Activated CD4-positive, alpha-beta memory T cell treated with anti-CD3 and anti-CD28 coated beads, Interleukin-2, amount 10 ng/mL, durations not matched to agents 7 days and 5 days (primary cell): ENCODE data around the gene PLPP3. TPM values are rescaled to one million over a fixed set of nuclear protein-coding genes. Genes with fewer than 3 reads are reported as not detected.
"Not testable (repeated sequence)": the region's sequence is repeated elsewhere in the genome, so short reads cannot be mapped to it uniquely, and the experiment has no call there.

Experiments used
- CTCF ChIA-PET: fragments of 350-600 bp; sonication (Branson Sonifier 250); formaldehyde crosslinking; loops from one replicate; lab custom pipeline; 2021; ENCODE audit warnings: antibody characterized with exemption, inconsistent platforms; lab: Charles Lee
- POLR2A ChIA-PET: fragments of 350-600 bp; sonication (Branson Sonifier 250); formaldehyde crosslinking; loops from one replicate; lab custom pipeline; 2021; ENCODE audit warnings: antibody characterized with exemption; lab: Charles Lee
- DNase-seq: peaks from one replicate; pipeline ENCODE4 v3.0.0-alpha.2; 2020
- H3K27ac Mint-ChIP-seq: one replicate; pipeline ENCODE4 v1.8.0; 2021; ENCODE audit warnings: mild to moderate bottlenecking, mixed read lengths
- H3K27me3 Mint-ChIP-seq: one replicate; pipeline ENCODE4 v1.8.0; 2021; ENCODE audit warnings: mixed read lengths
- H3K36me3 Mint-ChIP-seq: one replicate; pipeline ENCODE4 v1.8.0; 2021; ENCODE audit warnings: low read depth, mixed read lengths
- H3K4me1 Mint-ChIP-seq: one replicate; pipeline ENCODE4 v1.8.0; 2021; ENCODE audit warnings: mixed read lengths
- H3K4me3 Mint-ChIP-seq: one replicate; pipeline ENCODE4 v1.8.0; 2021; ENCODE audit warnings: mild to moderate bottlenecking, mixed read lengths
- H3K9me3 Mint-ChIP-seq: one replicate; pipeline ENCODE4 v1.8.0; 2021; ENCODE audit warnings: mixed read lengths
- total RNA-seq, 2 experiments: library from RNA; stranded (reverse); gene quantifications; one replicate each; pipeline ENCODE4 v1.2.3, GENCODE V29; 2021

PLPP3 gene
- not detected for total RNA-seq

DNA sequence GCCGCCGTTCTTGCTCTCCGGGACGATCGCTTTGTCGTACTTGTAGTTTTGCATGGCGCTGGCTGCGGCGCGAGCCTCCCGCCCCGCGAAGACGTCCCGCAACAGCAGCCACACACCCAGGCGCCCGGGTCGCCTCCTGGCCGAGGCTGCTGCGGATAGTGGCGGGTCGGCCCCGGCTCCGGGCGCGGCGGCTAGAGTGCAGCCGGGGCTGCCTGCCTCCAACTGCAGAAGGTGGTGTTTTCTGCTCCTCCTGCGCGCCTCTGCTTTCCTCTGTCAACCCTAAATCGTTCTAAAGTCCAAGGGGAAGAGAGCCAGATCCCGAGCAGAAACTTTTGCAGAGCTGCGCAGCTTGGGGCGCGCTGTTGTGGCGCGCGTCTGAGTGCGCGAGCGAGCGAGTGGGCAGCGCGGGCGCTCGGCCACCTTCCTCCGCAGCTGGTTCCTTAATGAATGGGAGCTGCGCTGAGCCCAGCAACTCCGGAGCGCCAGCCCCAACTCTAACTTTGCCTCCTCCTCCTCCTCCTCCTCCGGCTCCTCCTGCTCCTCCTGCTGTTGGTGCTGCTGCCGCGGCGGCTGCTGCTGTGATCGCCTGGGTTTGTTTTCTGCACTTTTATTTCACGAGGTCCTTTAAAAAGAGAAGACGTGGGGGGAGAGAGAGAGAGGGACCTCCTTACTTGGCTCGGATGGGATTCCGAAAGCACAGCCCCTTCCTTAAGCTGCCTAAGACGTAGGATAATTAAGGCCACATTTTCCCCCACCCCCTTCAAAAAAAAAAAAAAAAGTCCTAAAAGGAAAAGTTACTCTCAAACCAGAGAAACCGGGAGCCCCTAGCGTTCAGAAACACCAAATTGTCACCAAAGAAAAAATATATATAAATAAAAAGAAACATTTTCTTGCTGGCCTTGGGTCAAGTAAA, at the start of gene PLPP3:
PLPP3 (minus strand) TSS at position 601 of the 913 bp plus-strand sequence; CDS start at position 54, 547 bp downstream.
- no peak for DNase-seq
- no peaks in the 10 kb centered on the region for H3K36me3 Mint-ChIP-seq
- no peaks in the 10 kb centered on the region for H3K9me3 Mint-ChIP-seq
- peaks cover 45% of the 10 kb centered on the region for H3K27me3 Mint-ChIP-seq
- peak within 1 kb of the TSS; percentile 52 for H3K4me3 Mint-ChIP-seq
- H3K27ac Mint-ChIP-seq, result no peak within 1 kb of the TSS
- CTCF ChIA-PET, result interaction anchor here (0.7 kb wide), 2 partner anchors 19 to 1444 kb away, joined by 3 to 4 read pairs; no protein-coding TSS in a partner anchor
- peaks cover 6% of the 10 kb centered on the region for H3K4me1 Mint-ChIP-seq
- POLR2A ChIA-PET, result no interaction called here

DNA sequence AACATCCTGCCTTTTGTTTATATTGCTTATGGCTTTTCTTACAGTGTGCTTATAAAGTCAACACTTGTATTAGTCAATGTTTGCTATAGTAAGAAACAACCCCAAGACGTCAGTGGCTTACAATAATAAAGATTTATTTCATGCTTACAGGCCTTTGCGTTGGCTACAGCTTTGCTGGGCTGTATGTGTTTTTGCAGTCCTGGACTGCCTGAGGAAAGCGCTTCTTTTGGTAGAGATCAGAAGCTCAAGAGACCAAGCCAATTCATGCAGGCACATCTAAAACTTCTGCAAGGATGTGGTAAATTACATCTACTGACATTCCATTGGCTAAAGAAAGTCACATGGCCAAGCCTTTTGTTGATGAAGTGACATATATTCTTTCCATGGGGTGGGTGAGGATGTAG, 48.3 kb upstream of the PLPP3 start:
- ChIA-PET CTCF (no interaction called here), POLR2A (no interaction called here)
- no peak for DNase-seq
- no peak overlapping the region for H3K27ac Mint-ChIP-seq
- H3K4me1 Mint-ChIP-seq, result no peaks in the 10 kb centered on the region
- H3K9me3 Mint-ChIP-seq, result no peaks in the 10 kb centered on the region
- H3K4me3 Mint-ChIP-seq, result no peak overlapping the region
- no peaks in the 10 kb centered on the region for H3K27me3 Mint-ChIP-seq
- no peaks in the 10 kb centered on the region for H3K36me3 Mint-ChIP-seq

GRCh38 chr1:56627019-56627635, 47.8 kb upstream of the PLPP3 start:
- ChIA-PET CTCF (no interaction called here), POLR2A (no interaction called here)
- DNase-seq, result no peak
- Mint-ChIP-seq H3K36me3 (no peaks in the 10 kb centered on the region), H3K27me3 (no peaks in the 10 kb centered on the region), H3K9me3 (no peaks in the 10 kb centered on the region), H3K27ac (no peak overlapping the region), H3K4me1 (no peaks in the 10 kb centered on the region), H3K4me3 (no peak overlapping the region)

DNA sequence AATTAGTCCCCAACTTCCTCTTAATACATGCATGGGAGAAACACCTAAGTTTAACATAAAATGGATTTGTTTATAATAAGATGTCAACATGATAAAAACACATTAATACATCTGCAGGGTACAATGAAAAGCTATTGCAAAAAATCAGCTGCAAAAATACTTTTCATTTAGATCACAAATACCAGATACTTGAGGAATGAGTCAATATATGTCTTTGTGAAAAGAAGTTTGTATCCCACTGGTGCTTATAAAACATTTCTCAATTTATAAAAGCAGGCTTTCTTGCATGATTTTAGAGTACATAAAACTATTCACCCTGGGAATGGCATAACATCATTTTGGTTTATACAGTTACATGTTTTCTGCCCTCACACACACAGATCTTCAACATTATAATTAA, 47.2 kb upstream of the PLPP3 start:
- no peak overlapping the region for H3K4me3 Mint-ChIP-seq
- H3K4me1 Mint-ChIP-seq, result no peaks in the 10 kb centered on the region
- H3K27ac Mint-ChIP-seq, result no peak overlapping the region
- CTCF ChIA-PET, result no interaction called here
- no peaks in the 10 kb centered on the region for H3K36me3 Mint-ChIP-seq
- POLR2A ChIA-PET, result no interaction called here
- H3K9me3 Mint-ChIP-seq, result no peaks in the 10 kb centered on the region
- H3K27me3 Mint-ChIP-seq, result no peaks in the 10 kb centered on the region
- no peak for DNase-seq

DNA sequence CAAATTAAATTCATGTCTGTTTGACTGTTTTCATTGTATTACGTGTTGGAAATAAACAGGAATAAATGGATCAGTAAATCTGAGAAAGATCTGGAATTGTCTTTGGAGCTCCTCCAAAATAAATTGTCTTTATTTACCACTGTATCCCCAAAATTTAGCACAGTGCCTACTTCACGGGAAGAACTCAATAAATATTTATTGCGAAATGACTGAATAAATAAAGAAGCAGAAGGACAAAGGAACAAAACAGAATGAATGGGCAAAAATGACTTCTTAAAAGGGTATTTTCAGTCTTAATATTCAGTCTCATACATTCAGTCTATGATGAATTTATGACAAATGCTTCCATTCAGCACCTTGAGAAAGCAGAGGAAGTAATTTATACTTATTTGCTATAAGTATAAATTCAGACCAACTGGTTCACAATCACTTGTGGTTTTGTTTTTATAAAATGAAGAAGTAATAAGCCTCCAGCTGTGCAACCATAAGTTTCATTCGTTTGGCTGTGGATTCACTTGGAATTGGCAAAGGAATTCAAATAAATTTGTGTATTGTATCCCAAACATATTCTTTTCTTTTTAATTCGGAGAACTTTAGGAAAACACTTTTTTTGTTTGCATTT, 46.6 kb upstream of the PLPP3 start:
- H3K4me3 Mint-ChIP-seq, result no peak overlapping the region
- CTCF ChIA-PET, result no interaction called here
- H3K4me1 Mint-ChIP-seq, result no peaks in the 10 kb centered on the region
- no peaks in the 10 kb centered on the region for H3K36me3 Mint-ChIP-seq
- no peaks in the 10 kb centered on the region for H3K27me3 Mint-ChIP-seq
- no peaks in the 10 kb centered on the region for H3K9me3 Mint-ChIP-seq
- no peak overlapping the region for H3K27ac Mint-ChIP-seq
- POLR2A ChIA-PET, result no interaction called here
- no peak for DNase-seq

GRCh38 chr1:56617141-56617540, 37.8 kb upstream of the PLPP3 start:
- ChIA-PET CTCF (no interaction called here), POLR2A (no interaction called here)
- Mint-ChIP-seq H3K36me3 (no peaks in the 10 kb centered on the region), H3K27me3 (no peaks in the 10 kb centered on the region), H3K9me3 (peaks cover 2% of the 10 kb centered on the region), H3K27ac (no peak overlapping the region), H3K4me3 (no peak overlapping the region), H3K4me1 (no peaks in the 10 kb centered on the region)
- no peak for DNase-seq

DNA sequence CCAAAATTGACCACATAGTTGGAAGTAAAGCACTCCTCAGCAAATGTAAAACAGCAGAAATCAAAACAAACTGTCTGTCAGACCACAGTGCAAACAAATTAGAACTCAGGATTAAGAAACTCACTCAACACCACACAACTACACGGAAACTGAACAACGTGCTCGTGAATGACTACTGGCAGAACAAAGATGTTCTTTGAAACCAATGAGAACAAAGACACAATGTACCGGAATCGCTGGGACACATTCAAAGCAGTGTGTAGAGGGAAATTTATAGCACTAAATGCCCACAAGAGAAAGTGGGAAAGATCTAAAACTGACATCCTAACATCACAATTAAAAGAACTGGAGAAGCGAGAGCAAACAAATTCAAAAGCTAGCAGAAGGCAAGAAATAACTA, 31.4 kb upstream of the PLPP3 start:
- H3K9me3 Mint-ChIP-seq, CTCF ChIA-PET, H3K36me3 Mint-ChIP-seq, DNase-seq, POLR2A ChIA-PET, H3K27ac Mint-ChIP-seq, H3K27me3 Mint-ChIP-seq, H3K4me1 Mint-ChIP-seq, H3K4me3 Mint-ChIP-seq: not testable (repeated sequence)

GRCh38 chr1:56610097-56610496, 30.7 kb upstream of the PLPP3 start:
- POLR2A ChIA-PET, H3K27me3 Mint-ChIP-seq, H3K36me3 Mint-ChIP-seq, DNase-seq, CTCF ChIA-PET, H3K9me3 Mint-ChIP-seq, H3K4me1 Mint-ChIP-seq, H3K27ac Mint-ChIP-seq, H3K4me3 Mint-ChIP-seq: not testable (repeated sequence)

GRCh38 chr1:56595397-56596191, 16.2 kb upstream of the PLPP3 start:
- H3K27ac Mint-ChIP-seq, H3K9me3 Mint-ChIP-seq, DNase-seq, H3K36me3 Mint-ChIP-seq, H3K27me3 Mint-ChIP-seq, H3K4me3 Mint-ChIP-seq, POLR2A ChIA-PET, CTCF ChIA-PET, H3K4me1 Mint-ChIP-seq: not testable (repeated sequence)

GRCh38 chr1:56591909-56592308, 12.5 kb upstream of the PLPP3 start:
- H3K4me1 Mint-ChIP-seq, result no peaks in the 10 kb centered on the region
- no peak for DNase-seq
- POLR2A ChIA-PET, result no interaction called here
- no peaks in the 10 kb centered on the region for H3K9me3 Mint-ChIP-seq
- H3K27ac Mint-ChIP-seq, result no peak overlapping the region
- H3K4me3 Mint-ChIP-seq, result no peak overlapping the region
- H3K36me3 Mint-ChIP-seq, result no peaks in the 10 kb centered on the region
- H3K27me3 Mint-ChIP-seq, result no peaks in the 10 kb centered on the region
- CTCF ChIA-PET, result no interaction called here

DNA sequence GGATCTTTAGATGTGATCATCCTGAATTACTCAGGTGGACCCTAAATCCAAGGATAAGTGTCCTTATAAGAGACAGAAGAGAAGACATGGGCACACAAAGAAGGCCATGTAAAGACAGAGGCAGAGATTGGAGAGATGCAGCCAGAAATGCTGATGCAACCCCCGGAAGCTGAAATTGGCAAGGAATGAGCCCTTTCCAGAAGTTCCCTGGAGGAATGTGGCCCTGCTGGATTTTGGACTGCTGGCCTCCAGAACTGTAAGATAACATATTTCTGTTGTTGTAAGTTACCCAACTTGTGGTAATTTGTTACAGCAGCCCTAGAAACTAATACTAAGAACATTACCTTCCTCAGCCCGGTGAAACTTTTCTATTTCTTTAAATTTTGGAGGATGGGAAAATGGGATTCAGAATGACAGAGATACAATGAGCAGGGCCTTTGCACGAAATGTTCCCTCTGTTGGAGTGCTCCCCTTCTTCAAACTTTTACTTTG, 11.2 kb upstream of the PLPP3 start:
- Mint-ChIP-seq H3K27me3 (no peaks in the 10 kb centered on the region), H3K4me1 (no peaks in the 10 kb centered on the region), H3K4me3 (no peak overlapping the region), H3K9me3 (no peaks in the 10 kb centered on the region), H3K36me3 (no peaks in the 10 kb centered on the region), H3K27ac (no peak overlapping the region)
- no peak for DNase-seq
- ChIA-PET CTCF (no interaction called here), POLR2A (no interaction called here)

DNA sequence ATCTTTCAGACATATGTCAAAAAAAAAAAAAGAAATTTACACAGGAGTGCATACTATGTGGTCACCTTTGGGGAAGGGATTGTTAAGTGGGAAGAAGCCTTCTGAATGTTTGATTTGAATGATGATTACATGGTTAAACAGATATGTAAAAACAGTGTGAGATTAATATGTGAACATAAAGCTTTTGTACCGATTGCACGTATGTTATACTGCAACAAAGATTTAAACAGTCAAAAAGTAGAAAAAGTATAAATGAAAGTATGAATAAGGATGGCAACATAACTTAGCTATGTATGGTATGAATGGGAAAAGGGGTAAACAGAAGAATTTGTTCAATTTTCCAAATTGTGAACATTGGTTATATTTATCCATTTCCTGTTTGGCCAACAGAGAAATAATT, 10.0 kb upstream of the PLPP3 start:
- Mint-ChIP-seq H3K4me1 (no peaks in the 10 kb centered on the region), H3K27me3 (no peaks in the 10 kb centered on the region), H3K4me3 (no peak overlapping the region), H3K36me3 (no peaks in the 10 kb centered on the region), H3K9me3 (no peaks in the 10 kb centered on the region), H3K27ac (no peak overlapping the region)
- ChIA-PET POLR2A (no interaction called here), CTCF (interaction anchor here (1.1 kb wide), 1 partner anchor 13 kb away, joined by 3 read pairs; no protein-coding TSS in a partner anchor)
- no peak for DNase-seq
